GM19463 (cell line): ENCODE data around the gene SLC25A41.
"Not testable (repeated sequence)": the region's sequence is repeated elsewhere in the genome, so short reads cannot be mapped to it uniquely, and the experiment has no call there.

Experiments
- ATAC-seq: cut with Tn5 transposase; IDR thresholded peaks from one replicate; pipeline ENCODE4 v1.9.1; 2021; ENCODE audit warnings: mild to moderate bottlenecking, moderate library complexity; ENCODE audit not compliant: unreplicated experiment

Gene SLC25A41

GRCh38 chr19:6428692-6429418 lies 4.7 kb downstream of the SLC25A41 start:
- not testable (repeated sequence) for ATAC-seq

GRCh38 chr19:6427131-6427530 lies 6.4 kb downstream of the SLC25A41 start:
- no peak for ATAC-seq

DNA sequence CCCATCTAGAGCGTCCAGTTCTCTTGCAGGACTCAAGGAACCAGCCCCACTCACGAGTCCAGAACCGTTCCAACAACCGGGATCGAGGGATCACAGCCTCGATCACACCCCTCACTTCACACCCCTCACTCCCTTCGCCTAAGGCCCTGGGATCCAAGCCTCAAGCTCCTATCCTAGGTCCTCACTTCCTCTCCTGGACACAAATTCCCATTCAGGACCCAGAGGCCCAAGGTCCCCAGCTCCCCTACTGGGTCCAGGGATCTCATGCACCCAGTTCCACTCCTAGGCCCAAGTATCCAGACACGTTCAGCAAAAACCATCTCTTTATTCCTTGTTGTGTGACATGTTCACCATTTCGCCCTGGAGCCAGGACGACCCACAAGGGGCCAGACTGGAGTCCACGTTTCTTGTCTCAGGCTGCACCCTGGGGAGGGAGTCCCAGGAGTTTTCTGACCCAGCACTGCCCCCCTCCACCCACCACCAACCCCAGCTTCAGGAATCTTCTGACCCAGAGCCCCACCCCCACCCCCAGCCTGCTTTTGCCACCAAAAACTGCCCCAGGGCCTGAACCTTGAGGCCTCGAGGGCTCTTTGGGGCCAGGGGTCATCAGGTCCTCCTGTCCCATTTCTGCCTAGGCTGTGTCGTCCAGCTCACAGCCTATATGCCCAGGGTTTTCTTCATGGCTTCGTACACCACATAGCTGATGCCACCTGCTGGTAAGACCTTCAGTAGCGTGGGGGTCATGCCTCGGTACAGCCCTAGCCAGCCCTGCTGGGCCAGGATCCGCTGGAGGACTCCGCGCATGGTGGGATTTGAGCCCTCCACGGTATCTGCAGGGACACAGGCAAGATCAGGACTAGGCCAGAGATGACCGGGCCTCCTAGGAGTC lies 7.6 kb downstream of the SLC25A41 start:
- no peak for ATAC-seq

GRCh38 chr19:6424939-6425731 lies 8.4 kb downstream of the SLC25A41 start:
- peak; percentile 86 for ATAC-seq

DNA sequence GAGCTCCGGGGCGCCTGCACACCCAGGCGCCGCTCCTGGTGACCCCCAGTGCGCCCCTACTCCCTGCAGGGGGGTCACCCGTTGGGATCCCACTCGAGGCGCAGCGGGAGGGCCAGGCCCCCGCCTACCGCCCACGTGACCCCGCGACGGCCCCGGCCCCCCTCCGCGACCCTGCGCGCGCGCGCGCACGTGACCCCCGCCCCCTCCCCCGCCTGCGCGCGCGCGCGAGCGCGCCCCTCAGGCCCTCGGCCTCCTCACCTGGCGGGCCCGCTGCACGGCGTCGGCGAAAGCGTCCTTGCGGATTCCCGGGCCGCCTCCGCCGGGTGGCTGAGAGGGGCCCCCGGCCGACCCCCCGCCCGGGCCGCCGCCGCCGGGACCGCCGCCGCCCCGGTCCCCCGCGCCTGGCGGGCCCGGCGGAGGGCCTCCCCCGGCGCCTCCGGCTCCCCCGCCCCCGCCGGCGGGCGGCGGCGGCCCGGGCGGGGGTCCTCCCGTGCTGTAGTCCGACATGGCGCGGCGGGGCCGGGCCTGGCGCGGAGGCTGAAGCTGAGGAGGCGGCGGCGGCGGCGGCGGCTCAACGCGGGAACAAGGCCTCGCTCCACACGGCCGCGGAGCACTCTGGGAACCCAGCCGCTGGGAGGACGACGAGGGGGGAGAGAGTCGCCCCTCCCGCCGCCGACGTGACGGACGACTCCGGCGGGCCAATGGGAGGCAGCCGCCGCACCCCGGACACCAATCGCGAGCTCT lies 9.2 kb downstream of the SLC25A41 start, which contains the start of gene KHSRP:
Gene KHSRP, minus strand, starts transcription at position 617 of the 744 bp plus-strand sequence. Its CDS starts 110 bp downstream, at position 507.
- ATAC-seq: no peak

DNA sequence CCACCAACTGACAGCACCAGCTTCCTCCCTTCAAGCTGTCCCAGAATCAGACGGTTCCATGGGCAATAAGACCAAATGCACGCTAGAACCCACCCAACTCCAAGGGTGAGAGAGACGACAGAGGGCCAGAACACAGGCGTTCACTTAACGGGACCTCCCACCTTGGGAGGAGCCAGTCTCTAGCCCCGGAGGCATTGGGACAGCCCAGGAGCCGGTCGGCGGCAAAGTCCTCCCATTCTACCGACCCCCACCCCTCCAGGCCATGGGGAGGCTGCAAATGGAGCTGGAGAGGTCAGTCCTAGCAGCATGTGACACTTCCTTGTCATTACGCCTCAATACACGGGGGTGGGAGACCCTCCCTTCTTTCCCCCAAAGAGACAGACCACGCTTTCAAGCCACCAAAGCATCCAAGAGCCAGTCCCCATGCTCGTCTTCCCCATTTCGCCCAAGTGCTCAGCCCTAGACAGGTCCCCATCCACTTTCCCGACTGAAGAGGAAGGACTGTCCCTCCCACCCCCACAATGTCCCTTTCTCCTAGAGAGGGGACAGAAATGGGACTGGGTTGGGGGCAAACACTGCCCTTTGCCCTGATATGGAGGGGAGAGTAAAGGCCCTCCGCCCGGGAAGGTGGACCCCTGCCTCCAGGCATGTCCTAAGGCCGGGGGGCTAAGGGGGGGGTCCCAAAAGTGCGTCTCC lies 9.9 kb downstream of the SLC25A41 start:
- ATAC-seq: no peak

DNA sequence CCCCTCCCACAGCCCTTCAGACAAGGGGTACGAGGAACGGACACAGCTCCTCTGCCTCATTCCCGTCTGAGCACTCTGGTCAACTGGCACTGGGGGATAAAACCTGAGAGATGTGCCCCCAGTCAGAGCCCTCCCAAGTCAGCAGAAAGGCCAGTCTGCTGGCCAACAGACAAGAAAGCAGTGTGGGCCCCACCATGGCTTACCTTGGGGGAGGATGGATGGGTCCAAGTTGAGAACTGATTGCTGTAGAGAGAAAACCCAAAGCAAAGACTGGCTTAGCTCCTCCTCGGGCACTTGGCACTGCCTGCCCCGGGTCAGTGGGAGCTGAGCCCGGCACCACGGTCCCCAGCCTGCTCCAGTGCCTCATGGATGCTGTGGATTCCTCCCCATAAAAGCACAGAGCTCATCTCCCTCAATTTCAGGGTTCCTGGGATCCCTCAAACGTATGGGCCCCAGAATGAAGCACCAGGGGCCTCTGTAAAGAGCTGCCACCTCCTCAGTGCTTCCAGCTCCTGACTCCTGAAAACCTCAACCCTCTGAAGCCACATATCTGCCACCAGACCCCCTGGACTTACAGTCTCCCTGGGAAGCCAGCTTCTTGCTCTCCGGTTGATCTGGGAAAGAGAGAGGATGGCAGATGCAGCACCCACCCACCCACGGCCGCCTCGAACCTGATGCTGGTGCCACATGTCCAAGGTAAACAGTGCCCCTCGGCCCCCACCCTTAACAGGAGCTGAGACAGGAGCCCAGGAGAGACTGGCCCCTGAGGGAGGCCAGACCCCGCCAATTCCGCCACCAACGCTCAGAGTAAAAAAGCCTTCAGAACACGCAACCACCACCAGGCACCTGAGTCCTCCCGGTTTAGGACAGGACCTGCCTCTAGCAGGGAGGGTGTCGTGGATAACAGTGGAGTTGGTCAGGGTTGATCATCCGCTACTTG lies 12.2 kb downstream of the SLC25A41 start:
- ATAC-seq: no peak

GRCh38 chr19:6418562-6418932 lies 15.0 kb downstream of the SLC25A41 start:
- no peak for ATAC-seq

GRCh38 chr19:6417713-6418561 lies 15.6 kb downstream of the SLC25A41 start:
- ATAC-seq: no peak

- no peak for ATAC-seq
Observed at GRCh38 chr19:6416658-6417405, 16.7 kb downstream of the SLC25A41 start.

DNA sequence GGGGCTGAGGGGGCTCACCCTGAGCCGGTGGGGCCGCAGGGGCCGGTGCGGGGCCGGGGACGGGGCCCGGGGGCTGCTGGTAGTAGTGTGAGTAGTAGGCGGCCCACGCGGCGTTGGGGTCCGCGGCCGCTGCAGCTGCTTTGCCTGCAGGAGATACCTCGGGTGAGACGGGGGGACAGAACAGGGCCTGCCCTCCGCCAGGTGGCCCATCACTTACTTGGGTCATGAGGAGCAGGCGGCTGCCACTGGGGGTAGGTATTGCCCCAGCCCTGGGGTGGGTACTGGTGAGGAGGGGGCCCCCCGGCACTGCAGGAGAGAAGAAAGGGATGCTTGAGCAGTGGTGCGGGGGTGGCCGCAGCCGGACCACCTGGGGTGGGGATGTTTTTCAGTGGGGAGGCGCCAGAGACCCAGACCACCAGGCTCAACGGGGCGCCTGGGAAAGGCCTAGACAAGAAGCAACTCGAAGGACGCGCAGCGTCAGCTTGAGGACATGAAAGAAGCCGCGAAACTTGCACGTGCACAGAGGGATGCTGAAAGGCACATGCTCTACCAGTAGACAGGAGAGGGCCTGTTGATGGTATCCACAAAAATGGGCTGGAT lies 17.9 kb downstream of the SLC25A41 start:
- no peak for ATAC-seq

GRCh38 chr19:6414793-6415590 lies 18.6 kb downstream of the SLC25A41 start:
- no peak for ATAC-seq

DNA sequence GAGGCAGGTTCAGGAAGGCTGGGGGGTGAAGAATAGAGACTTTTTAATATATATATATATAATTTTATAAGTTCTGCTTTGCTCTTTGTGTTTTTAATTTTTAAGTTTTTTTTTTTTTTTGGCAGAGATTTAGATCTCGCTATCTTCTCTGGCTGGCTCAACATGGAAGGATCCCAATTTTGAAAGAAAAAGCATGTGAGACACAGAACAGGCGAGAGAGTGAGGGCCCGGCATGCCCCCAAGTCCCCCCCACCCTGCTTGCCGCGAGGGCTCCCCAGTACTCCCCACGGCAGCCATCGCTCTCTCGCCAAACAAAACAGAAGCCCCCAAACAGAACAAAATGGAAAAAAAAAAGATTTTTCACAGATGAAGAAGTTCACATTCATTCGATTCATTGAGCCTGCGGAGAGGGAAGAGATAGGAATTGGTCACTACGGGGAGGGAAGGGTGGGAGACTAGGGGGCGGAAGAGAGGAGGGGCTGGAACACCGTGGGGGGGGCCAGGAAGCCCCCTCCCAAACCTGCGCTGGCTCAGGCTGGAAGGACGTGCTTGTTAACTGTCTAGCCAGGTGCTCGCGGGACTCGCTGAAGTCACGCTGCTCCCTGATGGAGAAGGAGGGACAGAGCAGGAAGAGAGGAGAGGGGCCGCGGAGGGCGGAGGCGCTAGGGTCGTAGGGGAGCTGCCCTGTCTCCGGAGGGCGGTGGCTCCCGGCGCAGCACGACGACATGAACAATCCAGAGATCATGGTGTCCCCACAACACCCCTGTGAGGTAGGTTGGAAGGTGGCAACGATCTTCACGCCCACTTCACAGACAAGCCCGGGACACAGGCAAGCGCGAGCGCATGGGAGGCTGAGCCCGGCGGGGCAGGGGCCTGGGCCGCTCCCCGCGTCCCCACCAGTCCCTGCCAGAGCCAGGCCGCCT lies 19.6 kb downstream of the SLC25A41 start:
- ATAC-seq: no peak

GRCh38 chr19:6413291-6413690 lies 20.3 kb downstream of the SLC25A41 start:
- no peak for ATAC-seq
